Gastrocnemius medialis (tissue), 4 donors: Measurements from ENCODE around the gene BLCAP. TPM values are rescaled to one million over a fixed set of nuclear protein-coding genes. Genes with fewer than 3 reads are reported as not detected.

ENCODE experiments used
- ATAC-seq, 2 donors: fragments of 150-250 bp; one replicate each; pipeline ENCODE4 v1.9.1; 2016
- DNase-seq, 2 donors: peaks; one replicate each; pipeline ENCODE4 v3.0.0-alpha.2; 2019
- H3K27ac ChIP-seq, 4 donors: fragments of 200-600 bp; sonication (generic); 1 replicate in 1 of 4; 2 replicates in 3 of 4; pipeline ENCODE4 v1.5.1; 2016 to 2018; ENCODE audit warnings: mild to moderate bottlenecking in 2 of 4, moderate library complexity in 1 of 4
- H3K27me3 ChIP-seq, 3 donors: fragments of 200-600 bp; sonication (generic) in 2 of 3; 1 replicate in 1 of 3; 2 replicates in 2 of 3; pipeline versions ENCODE4 v1.5.1 to v1.6.0; 2016 to 2019; ENCODE audit warnings: mild to moderate bottlenecking in 1 of 3, moderate library complexity in 1 of 3
- H3K36me3 ChIP-seq, 2 donors: fragments of 200-600 bp; sonication (generic) in 1 of 2; one replicate each; pipeline ENCODE4 v1.5.1; 2017 to 2018
- H3K4me1 ChIP-seq, 2 donors: fragments of 200-600 bp; sonication (generic) in 1 of 2; one replicate each; pipeline ENCODE4 v1.5.1; 2016 to 2017; ENCODE audit warnings: mild to moderate bottlenecking in 2 of 2
- H3K4me3 ChIP-seq, 4 donors: fragments of 200-600 bp; sonication (generic) in 3 of 4; 1 replicate in 1 of 4; 2 replicates in 3 of 4; pipeline ENCODE4 v1.5.1; 2016 to 2019; ENCODE audit warnings: mild to moderate bottlenecking in 2 of 4
- H3K9me3 ChIP-seq, 3 donors: fragments of 200-600 bp; sonication (generic) in 2 of 3; 1 replicate in 1 of 3; 2 replicates in 2 of 3; pipeline ENCODE4 v1.5.1; 2016 to 2019
- POLR2A ChIP-seq, 2 donors: fragments of 450-650 bp; IDR thresholded peaks; one replicate each; pipeline ENCODE4 v1.6.1; 2017; ENCODE audit warnings: antibody characterized with exemption in 2 of 2, mild to moderate bottlenecking in 2 of 2, moderate library complexity in 2 of 2
- in situ Hi-C, 4 donors: fragments of 200-750 bp; cut with MboI; loops; one replicate each; pipeline versions ENCODE4 v1.15.0 to v1.8.0; 2017; ENCODE audit warnings: low sequenced_read_pairs in 4 of 4
- intact Hi-C: fragments of 100-400 bp; cut with DNase I; formaldehyde crosslinking; loops from one replicate; pipeline ENCODE4 v1.15.1; 2023; ENCODE audit warnings: low total_unique reads
- total RNA-seq, 4 donors: library from RNA; depleted of rRNA; stranded (reverse); fragments of >200 nt; gene quantifications; one replicate each; pipeline versions ENCODE4 v1.1.0 to v1.2.3, GENCODE V29; 2016
- TF ChIP-seq, protein P1 (sequence below), 5 experiments: fragments of 450-650 bp in 3 of 5; fragments of 200-600 bp in 2 of 5; sonication (generic) in 2 of 5; IDR thresholded peaks in 4 of 5; conservative IDR thresholded peaks in 1 of 5; 1 replicate in 4 of 5; 2 replicates in 1 of 5; pipeline ENCODE4 v1.5.1; 2016 to 2019; ENCODE audit warnings: antibody characterized with exemption in 5 of 5, mild to moderate bottlenecking in 3 of 5, moderate library complexity in 3 of 5

Gene BLCAP
- total RNA-seq, 4 donors from 2014 or later = 222 to 583 (median 280) TPM

DNA sequence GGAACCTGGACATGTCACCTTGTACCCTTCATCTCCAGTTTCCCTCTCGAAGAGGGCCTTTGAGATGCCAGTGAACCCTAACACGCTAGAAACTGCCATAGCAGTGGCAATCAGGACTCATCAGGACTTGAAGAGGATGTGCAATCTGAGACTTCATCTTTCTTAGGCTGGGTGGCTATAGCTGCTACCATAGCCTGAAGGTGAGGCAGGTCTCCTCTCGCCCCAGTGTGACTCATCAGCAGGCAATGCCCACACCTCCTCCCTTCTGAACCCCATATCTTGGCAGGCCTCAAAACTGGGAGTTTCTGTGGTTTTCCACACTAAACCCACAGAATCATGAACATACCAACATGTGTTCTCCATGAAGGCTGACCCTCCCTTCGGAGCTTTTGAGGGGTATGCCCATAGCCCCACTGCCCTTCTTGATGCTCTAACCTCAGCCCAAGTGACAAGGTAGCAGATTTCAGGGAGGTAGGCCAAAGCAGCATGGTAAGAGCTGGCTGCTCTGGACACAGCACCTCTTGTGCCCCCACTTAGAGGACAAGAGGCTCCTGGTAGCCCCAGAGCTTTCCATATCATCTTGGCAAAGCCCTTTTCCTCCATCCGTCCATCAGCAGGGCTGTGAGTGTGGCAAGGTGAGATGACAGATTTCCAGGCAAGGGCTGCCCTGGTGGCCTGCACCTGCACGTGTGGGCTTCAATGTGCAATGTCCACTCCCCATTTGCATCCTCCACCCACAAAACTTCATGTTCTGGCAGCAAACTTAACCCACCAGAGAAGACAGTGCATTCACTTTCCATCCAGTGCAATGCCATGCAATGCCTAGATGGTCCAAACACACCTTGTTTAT lies 2.6 kb downstream of the BLCAP start:
- peak overlapping the region; percentile 98 to 100 (median 98) for H3K27ac ChIP-seq
- peaks cover 0 to 7% of the 10 kb centered on the region in 2 donors for H3K36me3 ChIP-seq
- DNase-seq = peak in 1 of 2 donors; percentile 63
- in situ Hi-C loops = loop anchor here in 1 of 4 donors (25.0 kb wide), 1 partner anchor 138 kb away; no protein-coding TSS in a partner anchor
- peak; percentile 5 to 24 for ATAC-seq
- H3K9me3 ChIP-seq = no peaks in the 10 kb centered on the region
- H3K27me3 ChIP-seq = no peaks in the 10 kb centered on the region
- H3K4me1 ChIP-seq = peaks cover 60 to 61% of the 10 kb centered on the region in 2 donors
- peak overlapping the region; percentile 92 to 100 (median 99) for H3K4me3 ChIP-seq
- TF ChIP-seq POLR2A (IDR thresholded peaks at IDR 0.05) = no peak
- TF ChIP-seq, protein P1, sequence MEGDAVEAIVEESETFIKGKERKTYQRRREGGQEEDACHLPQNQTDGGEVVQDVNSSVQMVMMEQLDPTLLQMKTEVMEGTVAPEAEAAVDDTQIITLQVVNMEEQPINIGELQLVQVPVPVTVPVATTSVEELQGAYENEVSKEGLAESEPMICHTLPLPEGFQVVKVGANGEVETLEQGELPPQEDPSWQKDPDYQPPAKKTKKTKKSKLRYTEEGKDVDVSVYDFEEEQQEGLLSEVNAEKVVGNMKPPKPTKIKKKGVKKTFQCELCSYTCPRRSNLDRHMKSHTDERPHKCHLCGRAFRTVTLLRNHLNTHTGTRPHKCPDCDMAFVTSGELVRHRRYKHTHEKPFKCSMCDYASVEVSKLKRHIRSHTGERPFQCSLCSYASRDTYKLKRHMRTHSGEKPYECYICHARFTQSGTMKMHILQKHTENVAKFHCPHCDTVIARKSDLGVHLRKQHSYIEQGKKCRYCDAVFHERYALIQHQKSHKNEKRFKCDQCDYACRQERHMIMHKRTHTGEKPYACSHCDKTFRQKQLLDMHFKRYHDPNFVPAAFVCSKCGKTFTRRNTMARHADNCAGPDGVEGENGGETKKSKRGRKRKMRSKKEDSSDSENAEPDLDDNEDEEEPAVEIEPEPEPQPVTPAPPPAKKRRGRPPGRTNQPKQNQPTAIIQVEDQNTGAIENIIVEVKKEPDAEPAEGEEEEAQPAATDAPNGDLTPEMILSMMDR (IDR thresholded peaks at IDR 0.05 in 4 of 5, conservative IDR thresholded peaks at IDR 0.05 in 1 of 5) = no peak
- intact Hi-C loops = loop anchor here (5.0 to 10.0 kb wide), 4 partner anchors 430 to 1060 kb away; partner anchors contain the start of gene RBL1

DNA sequence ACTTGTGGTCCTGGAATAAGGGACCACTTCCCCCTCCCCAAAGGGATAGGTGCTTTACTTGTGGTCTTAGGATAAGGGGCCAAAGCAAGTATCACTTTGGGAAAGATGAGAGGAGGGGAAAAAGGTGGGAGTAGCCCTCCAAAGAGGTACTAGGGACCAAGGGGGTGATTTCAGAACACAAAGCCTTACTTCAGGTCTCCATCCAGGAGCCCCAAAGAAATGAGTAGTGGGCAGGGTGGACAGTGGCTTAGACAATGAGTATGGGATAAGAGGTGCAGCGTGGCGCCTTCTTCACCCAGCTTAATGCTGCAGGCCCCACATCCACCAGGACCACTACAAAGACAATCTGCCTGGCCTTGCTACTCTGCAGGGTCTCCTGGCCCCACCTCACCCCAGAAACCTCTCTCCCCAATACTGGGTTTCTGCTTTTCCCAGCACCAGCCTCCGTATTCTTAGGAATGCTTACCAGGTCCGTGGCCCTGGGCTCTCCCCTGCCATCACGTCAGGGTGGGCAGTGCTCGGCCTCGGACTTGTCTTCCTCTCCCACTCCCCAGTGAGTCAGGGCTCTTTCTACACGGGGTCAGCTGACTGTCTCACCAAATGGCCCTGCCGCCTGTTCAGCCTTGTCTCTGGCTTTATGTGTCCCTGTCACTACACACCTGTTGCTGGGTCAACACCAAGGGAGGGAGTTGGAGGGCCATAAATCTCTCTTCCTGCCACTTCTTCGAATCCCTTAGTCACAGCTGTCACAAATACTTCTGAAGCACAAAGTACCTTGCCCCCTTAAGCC lies 3.6 kb downstream of the BLCAP start:
- Histone ChIP-seq H3K4me3 (peak overlapping the region; percentile 92 to 100 (median 99)), H3K27me3 (no peaks in the 10 kb centered on the region), H3K9me3 (no peaks in the 10 kb centered on the region), H3K4me1 (peaks cover 70% of the 10 kb centered on the region in 2 donors), H3K27ac (peak overlapping the region; percentile 98 to 100 (median 98)), H3K36me3 (peaks cover 0 to 7% of the 10 kb centered on the region in 2 donors)
- intact Hi-C loops (loop anchor here (5.0 to 10.0 kb wide), 3 partner anchors 429 to 1059 kb away; partner anchors contain the start of gene RBL1), in situ Hi-C loops (no loop called here)
- DNase-seq (peak; percentile 94 to 97), ATAC-seq (peak; percentile 66 to 74)
- TF ChIP-seq POLR2A (IDR thresholded peaks at IDR 0.05) = peak; percentile 91 to 94
- TF ChIP-seq, protein P1 (IDR thresholded peaks at IDR 0.05 in 4 of 5, conservative IDR thresholded peaks at IDR 0.05 in 1 of 5) = no peak

DNA sequence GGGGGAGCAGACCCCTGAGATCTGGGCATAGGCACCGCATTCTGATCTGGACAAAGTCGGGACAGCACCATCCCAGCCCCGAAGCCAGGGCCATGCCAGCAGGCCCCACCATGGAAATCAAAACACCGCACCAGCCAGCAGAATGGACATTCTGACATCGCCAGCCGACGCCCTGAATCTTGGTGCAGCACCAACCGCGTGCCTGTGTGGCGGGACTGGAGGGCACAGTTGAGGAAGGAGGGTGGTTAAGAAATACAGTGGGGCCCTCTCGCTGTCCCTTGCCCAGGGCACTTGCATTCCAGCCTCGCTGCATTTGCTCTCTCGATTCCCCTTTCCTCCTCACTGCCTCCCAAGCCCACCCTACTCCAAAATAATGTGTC lies 4.7 kb downstream of the BLCAP start:
- Histone ChIP-seq H3K27me3 (no peaks in the 10 kb centered on the region), H3K36me3 (peaks cover 0 to 12% of the 10 kb centered on the region in 2 donors), H3K4me3 (peak overlapping the region; percentile 58 to 100 (median 79)), H3K27ac (peak overlapping the region; percentile 98 to 100 (median 98)), H3K4me1 (peaks cover 74 to 77% of the 10 kb centered on the region in 2 donors), H3K9me3 (no peaks in the 10 kb centered on the region)
- in situ Hi-C loops = no loop called here
- ATAC-seq (peak; percentile 6 to 9), DNase-seq (peak in 1 of 2 donors; percentile 76)
- intact Hi-C loops = loop anchor here (5.0 to 10.0 kb wide), 3 partner anchors 428 to 1058 kb away; partner anchors contain the start of gene RBL1
- TF ChIP-seq, protein P1 (IDR thresholded peaks at IDR 0.05 in 4 of 5, conservative IDR thresholded peaks at IDR 0.05 in 1 of 5) = no peak
- TF ChIP-seq POLR2A (IDR thresholded peaks at IDR 0.05) = peak in 1 of 2 donors; percentile 4

GRCh38 chr20:37522260-37523011 lies 5.2 kb downstream of the BLCAP start:
- H3K36me3 ChIP-seq = peaks cover 0 to 12% of the 10 kb centered on the region in 2 donors
- H3K27ac ChIP-seq = peak overlapping the region; percentile 98 to 100 (median 98)
- intact Hi-C loops = loop anchor here (5.0 to 10.0 kb wide), 3 partner anchors 428 to 1058 kb away; partner anchors contain the start of gene RBL1
- in situ Hi-C loops = no loop called here
- no peaks in the 10 kb centered on the region for H3K9me3 ChIP-seq
- DNase-seq = peak; percentile 81 to 89
- H3K27me3 ChIP-seq = no peaks in the 10 kb centered on the region
- peak; percentile 26 to 46 for TF ChIP-seq POLR2A (IDR thresholded peaks at IDR 0.05)
- TF ChIP-seq, protein P1 (IDR thresholded peaks at IDR 0.05 in 4 of 5, conservative IDR thresholded peaks at IDR 0.05 in 1 of 5) = no peak
- peaks cover 79 to 83% of the 10 kb centered on the region in 2 donors for H3K4me1 ChIP-seq
- H3K4me3 ChIP-seq = peak overlapping the region; percentile 58 to 100 (median 79)
- ATAC-seq = peak; percentile 4 to 11
